ENCODE results near the gene SENP3.

SENP3 gene

DNA sequence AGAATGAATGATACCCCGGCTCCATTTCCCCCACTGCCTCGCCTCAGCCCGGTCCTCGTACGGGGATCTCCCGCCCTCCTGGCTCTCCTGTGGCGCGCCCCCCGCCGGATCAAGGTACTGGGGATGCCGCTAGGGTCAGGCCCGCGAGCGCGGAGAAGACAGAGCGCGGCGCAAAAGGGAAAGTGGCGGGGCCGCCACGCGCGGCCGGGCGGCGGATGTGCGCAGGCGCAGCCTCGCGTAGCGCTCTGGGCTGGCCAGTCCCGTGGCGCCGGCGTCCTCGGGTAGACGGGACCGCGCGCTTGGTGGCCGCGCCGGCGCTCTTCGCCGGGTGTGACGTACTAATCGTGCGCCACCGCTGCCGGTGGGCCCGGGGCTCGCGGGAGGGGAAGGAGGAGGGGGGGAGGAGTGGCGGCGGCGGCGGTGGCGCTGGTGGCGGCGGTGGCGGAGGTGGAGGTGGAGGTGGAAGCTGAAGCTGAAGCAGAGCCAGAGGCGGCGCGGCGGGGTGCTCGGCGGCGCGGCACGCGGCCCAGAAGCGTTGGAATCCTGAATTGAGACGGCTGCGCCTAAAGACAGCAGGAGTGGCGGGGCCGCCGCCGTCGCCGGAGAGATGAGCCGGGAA is at the start of gene SENP3:
Gene SENP3, plus strand, starts transcription at position 331 of the 619 bp plus-strand sequence. CDS start 1,158 bp downstream, outside the sequence.
- H3K27me3 ChIP-seq (ENCODE audit: control insufficient read depth, insufficient read depth, low read length), result no peaks in the 10 kb centered on the region
- H3K36me3 ChIP-seq (ENCODE audit: control insufficient read depth, insufficient read depth, low read length), result peaks cover 32% of the 10 kb centered on the region
- peak within 1 kb of the TSS; percentile 91 for H3K27ac ChIP-seq (ENCODE audit: low read depth, low read length)
- H3K9ac ChIP-seq (ENCODE audit: low read depth, low read length), result peak within 1 kb of the TSS; percentile 88
- no peaks in the 10 kb centered on the region for H3K9me3 ChIP-seq (ENCODE audit: control insufficient read depth, insufficient read depth, low read length)
- H3K4me3 ChIP-seq (ENCODE audit: low read depth, low read length), result peak within 1 kb of the TSS; percentile 70
- peaks cover 42% of the 10 kb centered on the region for H3K4me1 ChIP-seq (ENCODE audit: control insufficient read depth, insufficient read depth, low read length)

DNA sequence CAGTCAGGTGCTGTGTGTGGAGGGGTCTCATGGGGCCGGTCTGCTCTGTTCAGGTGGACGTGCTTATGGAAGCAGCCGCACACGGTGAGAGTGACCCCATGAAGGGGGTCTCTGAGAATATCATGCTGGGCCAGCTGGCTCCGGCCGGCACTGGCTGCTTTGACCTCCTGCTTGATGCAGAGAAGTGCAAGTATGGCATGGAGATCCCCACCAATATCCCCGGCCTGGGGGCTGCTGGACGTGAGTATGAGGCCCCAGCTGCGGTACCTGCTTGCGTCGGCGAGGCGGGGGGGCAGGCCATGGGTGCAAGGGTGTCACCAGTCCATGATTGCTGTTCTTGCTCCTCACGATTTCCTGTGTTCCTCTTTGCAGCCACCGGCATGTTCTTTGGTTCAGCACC is 49.6 kb upstream of the SENP3 start:
- Histone ChIP-seq H3K4me1 (ENCODE audit: control insufficient read depth, insufficient read depth, low read length) (no peaks in the 10 kb centered on the region), H3K4me3 (ENCODE audit: low read depth, low read length) (no peak overlapping the region), H3K9ac (ENCODE audit: low read depth, low read length) (no peak overlapping the region), H3K27ac (ENCODE audit: low read depth, low read length) (no peak overlapping the region), H3K27me3 (ENCODE audit: control insufficient read depth, insufficient read depth, low read length) (no peaks in the 10 kb centered on the region), H3K9me3 (ENCODE audit: control insufficient read depth, insufficient read depth, low read length) (no peaks in the 10 kb centered on the region), H3K36me3 (ENCODE audit: control insufficient read depth, insufficient read depth, low read length) (peaks cover 72% of the 10 kb centered on the region)

DNA sequence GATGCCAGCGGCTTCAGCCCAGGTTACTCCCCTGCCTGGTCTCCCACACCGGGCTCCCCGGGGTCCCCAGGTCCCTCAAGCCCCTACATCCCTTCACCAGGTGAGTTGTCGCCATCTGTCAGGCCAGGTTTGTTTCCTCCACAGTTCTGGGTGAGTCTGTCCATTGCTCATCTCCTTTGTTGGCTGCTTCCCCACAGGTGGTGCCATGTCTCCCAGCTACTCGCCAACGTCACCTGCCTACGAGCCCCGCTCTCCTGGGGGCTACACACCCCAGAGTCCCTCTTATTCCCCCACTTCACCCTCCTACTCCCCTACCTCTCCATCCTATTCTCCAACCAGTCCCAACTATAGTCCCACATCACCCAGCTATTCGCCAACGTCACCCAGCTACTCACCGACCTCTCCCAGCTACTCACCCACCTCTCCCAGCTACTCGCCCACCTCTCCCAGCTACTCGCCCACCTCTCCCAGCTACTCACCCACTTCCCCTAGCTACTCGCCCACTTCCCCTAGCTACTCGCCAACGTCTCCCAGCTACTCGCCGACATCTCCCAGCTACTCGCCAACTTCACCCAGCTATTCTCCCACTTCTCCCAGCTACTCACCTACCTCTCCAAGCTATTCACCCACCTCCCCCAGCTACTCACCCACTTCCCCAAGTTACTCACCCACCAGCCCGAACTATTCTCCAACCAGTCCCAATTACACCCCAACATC is 48.7 kb upstream of the SENP3 start:
- peaks cover 64% of the 10 kb centered on the region for H3K36me3 ChIP-seq (ENCODE audit: control insufficient read depth, insufficient read depth, low read length)
- H3K27me3 ChIP-seq (ENCODE audit: control insufficient read depth, insufficient read depth, low read length), result no peaks in the 10 kb centered on the region
- no peak overlapping the region for H3K27ac ChIP-seq (ENCODE audit: low read depth, low read length)
- H3K4me1 ChIP-seq (ENCODE audit: control insufficient read depth, insufficient read depth, low read length), result no peaks in the 10 kb centered on the region
- H3K9me3 ChIP-seq (ENCODE audit: control insufficient read depth, insufficient read depth, low read length), result no peaks in the 10 kb centered on the region
- no peak overlapping the region for H3K4me3 ChIP-seq (ENCODE audit: low read depth, low read length)
- H3K9ac ChIP-seq (ENCODE audit: low read depth, low read length), result no peak overlapping the region

DNA sequence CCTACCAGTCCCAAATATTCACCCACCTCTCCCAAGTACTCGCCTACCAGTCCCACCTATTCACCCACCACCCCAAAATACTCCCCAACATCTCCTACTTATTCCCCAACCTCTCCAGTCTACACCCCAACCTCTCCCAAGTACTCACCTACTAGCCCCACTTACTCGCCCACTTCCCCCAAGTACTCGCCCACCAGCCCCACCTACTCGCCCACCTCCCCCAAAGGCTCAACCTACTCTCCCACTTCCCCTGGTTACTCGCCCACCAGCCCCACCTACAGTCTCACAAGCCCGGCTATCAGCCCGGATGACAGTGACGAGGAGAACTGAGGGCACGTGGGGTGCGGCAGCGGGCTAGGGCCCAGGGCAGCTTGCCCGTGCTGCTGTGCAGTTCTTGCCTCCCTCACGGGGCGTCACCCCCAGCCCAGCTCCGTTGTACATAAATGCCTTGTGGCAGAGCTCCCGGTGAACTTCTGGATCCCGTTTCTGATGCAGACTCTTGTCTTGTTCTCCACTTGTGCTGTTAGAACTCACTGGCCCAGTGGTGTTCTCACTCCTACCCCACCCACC is 47.8 kb upstream of the SENP3 start:
- H3K27me3 ChIP-seq (ENCODE audit: control insufficient read depth, insufficient read depth, low read length), result no peaks in the 10 kb centered on the region
- peaks cover 54% of the 10 kb centered on the region for H3K36me3 ChIP-seq (ENCODE audit: control insufficient read depth, insufficient read depth, low read length)
- no peak overlapping the region for H3K27ac ChIP-seq (ENCODE audit: low read depth, low read length)
- no peaks in the 10 kb centered on the region for H3K4me1 ChIP-seq (ENCODE audit: control insufficient read depth, insufficient read depth, low read length)
- H3K9me3 ChIP-seq (ENCODE audit: control insufficient read depth, insufficient read depth, low read length), result no peaks in the 10 kb centered on the region
- H3K4me3 ChIP-seq (ENCODE audit: low read depth, low read length), result no peak overlapping the region
- no peak overlapping the region for H3K9ac ChIP-seq (ENCODE audit: low read depth, low read length)

DNA sequence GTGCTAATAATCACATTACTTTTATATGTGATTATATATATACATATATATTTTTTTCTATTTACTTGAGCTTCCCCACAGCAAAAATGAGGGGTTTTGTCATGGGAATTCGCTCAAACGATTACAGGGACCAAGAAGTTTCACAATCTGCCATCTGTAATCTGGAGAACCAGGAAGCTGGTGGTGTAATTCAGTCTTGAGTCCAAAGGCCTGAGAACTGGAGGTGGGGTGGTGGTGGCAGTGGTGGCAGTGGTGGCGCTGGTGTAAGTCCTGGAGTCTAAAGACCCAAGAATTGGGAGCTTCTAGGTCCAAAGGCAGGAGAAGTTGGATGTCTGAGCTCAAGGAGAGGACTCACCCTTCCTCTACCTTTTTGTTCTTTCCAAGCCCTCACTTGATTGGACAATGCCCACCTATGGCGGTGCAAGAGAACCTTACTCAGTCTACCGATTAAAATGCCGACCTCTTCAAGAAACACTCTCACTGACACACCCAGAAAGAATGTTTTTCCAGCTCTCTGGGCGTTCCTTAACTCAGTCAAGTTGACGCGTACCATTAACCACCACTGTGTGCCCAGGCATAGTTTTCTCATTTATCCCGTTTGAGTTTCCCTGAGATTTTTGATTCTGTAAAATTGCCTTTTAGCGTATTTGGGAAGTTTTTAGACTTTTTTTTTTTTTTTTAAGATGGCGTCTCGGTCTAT is 45.7 kb upstream of the SENP3 start:
- H3K27ac ChIP-seq (ENCODE audit: low read depth, low read length), result no peak overlapping the region
- no peak overlapping the region for H3K4me3 ChIP-seq (ENCODE audit: low read depth, low read length)
- no peak overlapping the region for H3K9ac ChIP-seq (ENCODE audit: low read depth, low read length)
- H3K4me1 ChIP-seq (ENCODE audit: control insufficient read depth, insufficient read depth, low read length), result no peaks in the 10 kb centered on the region
- no peaks in the 10 kb centered on the region for H3K9me3 ChIP-seq (ENCODE audit: control insufficient read depth, insufficient read depth, low read length)
- H3K27me3 ChIP-seq (ENCODE audit: control insufficient read depth, insufficient read depth, low read length), result no peaks in the 10 kb centered on the region
- peaks cover 34% of the 10 kb centered on the region for H3K36me3 ChIP-seq (ENCODE audit: control insufficient read depth, insufficient read depth, low read length)

DNA sequence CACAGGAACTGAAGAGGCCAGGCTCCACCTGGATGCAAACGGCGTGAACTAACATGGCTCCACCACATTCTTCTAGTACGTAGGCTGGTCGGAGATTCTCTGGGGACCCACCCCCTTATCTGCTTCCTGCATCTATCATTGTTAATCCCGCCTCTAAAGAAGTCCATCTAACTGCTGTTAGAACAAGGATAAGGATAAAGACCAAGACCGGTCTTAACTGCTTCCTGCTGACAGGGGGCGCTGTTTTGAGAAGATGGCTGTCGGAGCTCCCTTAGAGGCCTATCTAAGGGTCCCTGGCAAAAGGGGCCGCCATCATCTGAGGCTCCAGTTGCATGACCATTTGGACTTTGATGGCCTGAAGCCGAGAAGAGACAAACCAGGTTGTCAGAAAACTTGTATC is 38.7 kb upstream of the SENP3 start:
- H3K4me1 ChIP-seq (ENCODE audit: control insufficient read depth, insufficient read depth, low read length), result no peaks in the 10 kb centered on the region
- no peaks in the 10 kb centered on the region for H3K27me3 ChIP-seq (ENCODE audit: control insufficient read depth, insufficient read depth, low read length)
- H3K9ac ChIP-seq (ENCODE audit: low read depth, low read length), result no peak overlapping the region
- no peaks in the 10 kb centered on the region for H3K36me3 ChIP-seq (ENCODE audit: control insufficient read depth, insufficient read depth, low read length)
- H3K4me3 ChIP-seq (ENCODE audit: low read depth, low read length), result no peak overlapping the region
- H3K27ac ChIP-seq (ENCODE audit: low read depth, low read length), result no peak overlapping the region
- H3K9me3 ChIP-seq (ENCODE audit: control insufficient read depth, insufficient read depth, low read length), result peaks cover 1% of the 10 kb centered on the region; the same call in 1 of the 2 replicates

DNA sequence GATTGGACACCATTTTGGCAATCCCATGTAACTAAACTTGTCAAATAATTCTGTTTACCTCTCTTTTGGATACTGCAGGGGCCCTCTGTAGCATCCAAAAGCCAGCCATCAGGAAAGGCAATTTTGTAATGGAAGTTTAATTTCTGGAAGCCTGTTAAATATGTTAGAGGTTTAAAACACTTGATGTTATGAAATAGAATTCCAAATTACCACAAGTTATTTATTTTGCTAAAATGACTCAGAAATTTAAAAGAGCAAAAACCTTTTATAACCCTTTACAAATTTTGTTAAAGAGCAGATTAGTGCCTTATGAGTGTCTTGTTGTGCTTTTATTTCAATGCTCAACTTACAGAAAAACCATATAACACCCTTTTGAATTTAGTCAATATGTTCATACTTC is 32.9 kb upstream of the SENP3 start:
- no peak overlapping the region for H3K27ac ChIP-seq (ENCODE audit: low read depth, low read length)
- H3K4me3 ChIP-seq (ENCODE audit: low read depth, low read length), result no peak overlapping the region
- no peaks in the 10 kb centered on the region for H3K36me3 ChIP-seq (ENCODE audit: control insufficient read depth, insufficient read depth, low read length)
- no peaks in the 10 kb centered on the region for H3K27me3 ChIP-seq (ENCODE audit: control insufficient read depth, insufficient read depth, low read length)
- H3K9ac ChIP-seq (ENCODE audit: low read depth, low read length), result no peak overlapping the region
- H3K4me1 ChIP-seq (ENCODE audit: control insufficient read depth, insufficient read depth, low read length), result no peaks in the 10 kb centered on the region
- H3K9me3 ChIP-seq (ENCODE audit: control insufficient read depth, insufficient read depth, low read length), result peaks cover 8% of the 10 kb centered on the region; the same call in 1 of the 2 replicates

DNA sequence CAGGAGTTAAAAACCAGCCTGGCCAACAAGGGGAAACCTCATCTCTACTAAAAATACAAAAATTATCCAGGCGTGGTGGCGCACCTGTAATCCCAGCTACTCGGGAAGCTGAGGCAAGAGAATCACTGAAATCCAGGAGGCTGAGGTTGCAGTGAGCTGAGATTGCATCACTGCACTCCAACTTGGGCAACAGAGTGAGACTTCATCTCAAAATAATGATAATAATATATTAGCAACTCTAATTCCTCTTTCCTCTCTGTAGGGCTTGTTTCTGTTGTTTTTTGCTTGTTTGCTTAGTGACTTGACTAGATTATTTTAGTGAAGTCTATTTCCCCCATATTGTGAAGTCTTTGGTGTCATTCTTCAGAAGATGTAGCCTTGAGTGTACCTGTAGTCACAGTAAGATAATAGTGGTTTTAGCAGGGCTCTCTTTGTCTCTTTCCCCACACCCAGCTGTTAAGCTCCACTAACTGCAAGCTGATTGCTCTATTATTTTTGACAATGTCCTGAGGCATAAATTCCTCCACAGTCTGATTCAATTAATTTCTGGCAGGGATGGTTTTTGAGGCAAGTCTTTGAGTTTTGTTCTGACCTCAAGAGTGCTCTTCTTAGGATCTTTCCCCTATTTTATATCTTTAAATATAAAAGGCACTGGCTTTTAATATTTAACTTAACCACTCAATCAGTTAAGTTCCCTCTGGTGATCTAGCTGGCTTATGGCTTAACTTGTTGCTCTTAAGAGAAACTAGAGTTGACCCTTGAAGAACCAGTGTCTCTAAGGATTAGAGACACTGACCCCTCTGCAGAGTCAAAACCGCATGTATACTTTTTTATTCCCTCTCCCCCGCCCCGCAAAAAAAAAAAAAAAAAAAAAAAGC is 31.5 kb upstream of the SENP3 start:
- H3K36me3 ChIP-seq (ENCODE audit: control insufficient read depth, insufficient read depth, low read length), result no peaks in the 10 kb centered on the region
- no peaks in the 10 kb centered on the region for H3K27me3 ChIP-seq (ENCODE audit: control insufficient read depth, insufficient read depth, low read length)
- no peak overlapping the region for H3K27ac ChIP-seq (ENCODE audit: low read depth, low read length)

DNA sequence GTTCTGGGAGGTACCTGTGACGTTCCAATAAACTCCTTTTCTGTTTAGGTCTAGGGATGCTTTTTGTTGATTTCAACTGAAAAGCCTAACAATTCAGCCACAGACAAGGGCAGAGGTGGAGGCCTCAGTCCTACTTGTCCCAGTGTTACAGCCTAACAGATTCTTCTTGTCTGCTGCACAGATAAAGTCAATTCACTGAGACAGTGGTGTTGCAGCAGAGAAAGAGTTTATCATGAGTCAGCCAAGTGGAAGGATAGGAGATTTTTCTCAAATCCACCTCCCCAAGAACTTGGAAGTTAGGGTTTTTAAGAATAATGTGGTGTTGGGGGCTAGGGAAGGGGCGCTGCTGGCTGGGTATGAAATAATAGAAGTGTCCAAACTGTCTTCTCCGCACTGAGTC is 23.7 kb upstream of the SENP3 start:
- no peaks in the 10 kb centered on the region for H3K9me3 ChIP-seq (ENCODE audit: control insufficient read depth, insufficient read depth, low read length)
- H3K27ac ChIP-seq (ENCODE audit: low read depth, low read length), result no peak overlapping the region
- H3K36me3 ChIP-seq (ENCODE audit: control insufficient read depth, insufficient read depth, low read length), result no peaks in the 10 kb centered on the region
- H3K27me3 ChIP-seq (ENCODE audit: control insufficient read depth, insufficient read depth, low read length), result no peaks in the 10 kb centered on the region
- no peak overlapping the region for H3K4me3 ChIP-seq (ENCODE audit: low read depth, low read length)
- H3K4me1 ChIP-seq (ENCODE audit: control insufficient read depth, insufficient read depth, low read length), result no peaks in the 10 kb centered on the region
- no peak overlapping the region for H3K9ac ChIP-seq (ENCODE audit: low read depth, low read length)

More for the DNA sequence above, 31.5 kb upstream of the SENP3 start:
- Histone ChIP-seq H3K9me3 (ENCODE audit: control insufficient read depth, insufficient read depth, low read length) (peaks cover 8% of the 10 kb centered on the region; the same call in 1 of the 2 replicates), H3K4me3 (ENCODE audit: low read depth, low read length) (no peak overlapping the region), H3K4me1 (ENCODE audit: control insufficient read depth, insufficient read depth, low read length) (no peaks in the 10 kb centered on the region), H3K9ac (ENCODE audit: low read depth, low read length) (no peak overlapping the region)

DNA sequence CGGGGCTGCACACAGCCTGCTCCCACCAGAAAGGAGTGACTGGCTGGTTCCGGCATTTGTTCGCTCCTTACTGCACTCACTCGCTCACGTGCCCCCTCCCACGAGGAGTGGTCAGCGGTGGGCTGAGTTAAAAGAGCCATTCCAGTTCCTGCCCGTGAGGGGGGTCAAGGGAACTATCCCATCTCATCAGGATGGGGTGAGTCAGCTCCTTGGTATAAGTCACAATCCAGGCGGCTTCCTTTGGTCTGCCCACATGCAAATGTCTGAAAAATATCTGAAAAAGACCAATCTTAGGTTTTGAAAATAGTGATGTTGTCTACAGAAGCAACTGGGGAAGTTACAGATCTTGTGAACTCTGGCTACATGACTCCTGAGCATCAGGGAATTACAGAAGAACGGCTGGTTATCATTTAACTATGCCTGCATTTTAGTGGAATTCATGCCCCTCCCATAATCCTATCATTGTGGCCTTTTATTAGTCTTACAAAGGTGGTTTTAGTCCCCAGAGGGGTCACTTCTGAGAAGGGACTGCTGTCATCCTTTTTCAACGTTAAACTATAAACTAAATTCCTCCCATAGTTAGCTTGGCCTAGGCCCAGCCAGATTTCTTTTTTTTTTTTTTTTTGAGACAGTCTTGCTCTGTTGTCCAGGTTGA is 22.7 kb upstream of the SENP3 start:
- Histone ChIP-seq H3K27me3 (ENCODE audit: control insufficient read depth, insufficient read depth, low read length) (no peaks in the 10 kb centered on the region), H3K4me1 (ENCODE audit: control insufficient read depth, insufficient read depth, low read length) (no peaks in the 10 kb centered on the region), H3K4me3 (ENCODE audit: low read depth, low read length) (no peak overlapping the region), H3K36me3 (ENCODE audit: control insufficient read depth, insufficient read depth, low read length) (no peaks in the 10 kb centered on the region), H3K9me3 (ENCODE audit: control insufficient read depth, insufficient read depth, low read length) (no peaks in the 10 kb centered on the region), H3K27ac (ENCODE audit: low read depth, low read length) (no peak overlapping the region), H3K9ac (ENCODE audit: low read depth, low read length) (no peak overlapping the region)
